HepG2 (cell line): ENCODE measurements around the gene PIANP. TPM values are rescaled to one million over a fixed set of nuclear protein-coding genes. Genes with fewer than 3 reads are reported as not detected.

Experiments
- ATRX ChIP-seq: sonication (generic); formaldehyde crosslinking; IDR thresholded peaks from 2 replicates; pipeline ENCODE4 v1.4.0; 2020; ENCODE audit warnings: missing genetic modification reagents, borderline replicate concordance
- HDAC1 ChIP-seq: sonication (generic); formaldehyde crosslinking; IDR thresholded peaks from 2 replicates; pipeline ENCODE4 v1.5.1; 2020; ENCODE audit warnings: mild to moderate bottlenecking, missing genetic modification reagents
- NFKBIZ ChIP-seq: IDR thresholded peaks from 2 replicates; pipeline ENCODE4 v1.6.1; 2018; ENCODE audit warnings: missing genetic modification reagents, missing compliant biosample characterization
- NFYB ChIP-seq: sonication (generic); formaldehyde crosslinking; IDR thresholded peaks from 2 replicates; pipeline ENCODE4 v1.4.0; 2020; ENCODE audit warnings: missing genetic modification reagents
- PRDM10 ChIP-seq: sonication (generic); formaldehyde crosslinking; IDR thresholded peaks from 2 replicates; pipeline ENCODE4 v1.4.0; 2020; ENCODE audit warnings: low read depth, missing genetic modification reagents
- RBFOX2 ChIP-seq: fragments of 200-400 bp; formaldehyde crosslinking; IDR thresholded peaks from 2 replicates; pipeline ENCODE4 v1.6.1; 2017; ENCODE audit warnings: low read depth, mild to moderate bottlenecking, low read length
- REL ChIP-seq: sonication (generic); formaldehyde crosslinking; conservative IDR thresholded peaks from 2 replicates; pipeline ENCODE4 v1.8.0; 2022; ENCODE audit warnings: mild to moderate bottlenecking, missing genetic modification reagents, moderate library complexity
- SMARCE1 ChIP-seq: fragments of 450-650 bp; IDR thresholded peaks from 2 replicates; pipeline ENCODE4 v1.6.1; 2017; ENCODE audit warnings: borderline replicate concordance
- YEATS2 ChIP-seq: sonication (generic); formaldehyde crosslinking; IDR thresholded peaks from 2 replicates; pipeline ENCODE4 v1.4.0; 2020; ENCODE audit warnings: missing genetic modification reagents, borderline replicate concordance
- ZC3H13 ChIP-seq: sonication (generic); formaldehyde crosslinking; IDR thresholded peaks from 2 replicates; pipeline ENCODE4 v1.8.1; 2023; ENCODE audit warnings: mild to moderate bottlenecking, missing genetic modification reagents, moderate library complexity
- ZFP36L1 ChIP-seq: sonication (generic); formaldehyde crosslinking; IDR thresholded peaks from 2 replicates; pipeline ENCODE4 v1.8.0; 2022; ENCODE audit warnings: mild to moderate bottlenecking, missing genetic modification reagents, moderate library complexity
- polyA plus RNA-seq, 8 experiments: library from polyadenylated mRNA; depleted of rRNA in 3 of 8; stranded (reverse) in 7 of 8; unstranded in 1 of 8; fragments of >200 nt; fragmentation: Illumina TruSeq in 4 of 8; extraction: Trizol in 4 of 8; gene quantifications; 2 replicates each; pipeline versions ENCODE4 v1.2.1 to v1.2.3, GENCODE V29; 2011 to 2016; ENCODE audit warnings: low read depth in 4 of 8, missing spikeins in 1 of 8, mixed read lengths in 1 of 8; ENCODE audit not compliant: insufficient read depth in 1 of 8
- total RNA-seq, 5 experiments: library from RNA; depleted of rRNA; stranded (reverse); fragments of >200 nt; fragmentation: Illumina TruSeq; extraction: Trizol; gene quantifications; 2 replicates each; pipeline ENCODE4 v1.2.3, GENCODE V29; 2016; ENCODE audit warnings: low read depth in 1 of 5
- TF ChIP-seq, protein P1 (sequence below): sonication (generic); formaldehyde crosslinking; IDR thresholded peaks from 2 replicates; pipeline ENCODE4 v1.4.0; 2020; ENCODE audit warnings: missing genetic modification reagents, borderline replicate concordance
- TF ChIP-seq, protein P2 (sequence below): sonication (generic); formaldehyde crosslinking; IDR thresholded peaks from 2 replicates; pipeline ENCODE4 v1.5.0; 2020; ENCODE audit warnings: mild to moderate bottlenecking, missing genetic modification reagents, borderline replicate concordance

The PIANP gene
- total and polyA plus RNA-seq, 2 of the 13 experiments (the other 11 are each of a cell fraction or from before 2014, with no cell fraction given) = not detected

DNA sequence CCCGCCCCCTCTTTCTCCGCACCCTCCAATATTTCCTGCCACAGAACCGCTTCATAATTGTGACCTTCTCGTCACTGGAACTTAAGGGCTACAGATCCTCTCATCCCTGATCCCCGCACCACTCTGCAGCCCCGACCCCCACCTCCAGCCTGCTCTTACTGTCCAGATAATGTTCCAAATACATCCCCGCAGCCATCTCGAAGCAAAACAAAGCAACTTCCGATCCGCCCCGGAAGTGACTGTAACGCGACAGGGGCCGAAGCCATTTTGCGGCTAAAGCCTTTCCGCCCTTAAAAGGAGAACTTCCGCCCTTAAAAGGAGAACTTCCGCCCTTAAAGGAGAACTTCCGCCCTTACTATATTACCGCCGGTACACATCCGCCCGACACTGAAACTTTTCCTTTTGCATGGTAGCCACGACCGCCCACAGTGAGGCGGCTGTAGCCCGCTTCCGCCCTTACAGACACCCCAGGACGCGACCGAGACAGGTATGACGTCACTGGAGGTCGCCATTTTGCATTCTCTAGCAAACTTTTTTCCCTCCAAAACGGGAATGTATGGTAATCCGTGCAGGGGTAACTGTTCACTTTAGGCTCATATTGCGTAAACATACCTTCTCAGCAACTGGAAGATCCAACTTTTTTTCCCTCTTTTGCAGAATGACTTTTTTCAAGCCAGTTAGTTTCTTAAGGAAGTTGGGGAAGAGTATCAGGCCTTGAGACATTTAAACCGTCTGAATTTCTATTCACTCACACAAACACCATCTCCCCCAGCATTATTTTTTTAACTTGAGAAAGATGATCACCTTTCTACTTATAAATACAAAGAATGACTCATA, 37.5 kb downstream of the PIANP start, which contains the start of gene ING4 (continued):
- TF ChIP-seq, protein P1, sequence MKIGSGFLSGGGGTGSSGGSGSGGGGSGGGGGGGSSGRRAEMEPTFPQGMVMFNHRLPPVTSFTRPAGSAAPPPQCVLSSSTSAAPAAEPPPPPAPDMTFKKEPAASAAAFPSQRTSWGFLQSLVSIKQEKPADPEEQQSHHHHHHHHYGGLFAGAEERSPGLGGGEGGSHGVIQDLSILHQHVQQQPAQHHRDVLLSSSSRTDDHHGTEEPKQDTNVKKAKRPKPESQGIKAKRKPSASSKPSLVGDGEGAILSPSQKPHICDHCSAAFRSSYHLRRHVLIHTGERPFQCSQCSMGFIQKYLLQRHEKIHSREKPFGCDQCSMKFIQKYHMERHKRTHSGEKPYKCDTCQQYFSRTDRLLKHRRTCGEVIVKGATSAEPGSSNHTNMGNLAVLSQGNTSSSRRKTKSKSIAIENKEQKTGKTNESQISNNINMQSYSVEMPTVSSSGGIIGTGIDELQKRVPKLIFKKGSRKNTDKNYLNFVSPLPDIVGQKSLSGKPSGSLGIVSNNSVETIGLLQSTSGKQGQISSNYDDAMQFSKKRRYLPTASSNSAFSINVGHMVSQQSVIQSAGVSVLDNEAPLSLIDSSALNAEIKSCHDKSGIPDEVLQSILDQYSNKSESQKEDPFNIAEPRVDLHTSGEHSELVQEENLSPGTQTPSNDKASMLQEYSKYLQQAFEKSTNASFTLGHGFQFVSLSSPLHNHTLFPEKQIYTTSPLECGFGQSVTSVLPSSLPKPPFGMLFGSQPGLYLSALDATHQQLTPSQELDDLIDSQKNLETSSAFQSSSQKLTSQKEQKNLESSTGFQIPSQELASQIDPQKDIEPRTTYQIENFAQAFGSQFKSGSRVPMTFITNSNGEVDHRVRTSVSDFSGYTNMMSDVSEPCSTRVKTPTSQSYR (CRISPR knock-in tag) = peak; percentile 4; the same call in 1 of the 2 replicates
- TF ChIP-seq YEATS2 (CRISPR knock-in tag) = peak; percentile 91
- peak; percentile 87 for TF ChIP-seq HDAC1 (CRISPR knock-in tag)
- TF ChIP-seq RBFOX2 = peak; percentile 62
- TF ChIP-seq ATRX (CRISPR knock-in tag) = no peak
- peak; percentile 54; the same call in 1 of the 2 replicates for TF ChIP-seq PRDM10 (CRISPR knock-in tag)
- TF ChIP-seq ZFP36L1 (CRISPR knock-in tag) = 0 out of 2 replicates have a peak, but pooled peaks have one; percentile 18
- peak; percentile 69; the same call in 1 of the 2 replicates for TF ChIP-seq ZC3H13
- TF ChIP-seq, protein P2, sequence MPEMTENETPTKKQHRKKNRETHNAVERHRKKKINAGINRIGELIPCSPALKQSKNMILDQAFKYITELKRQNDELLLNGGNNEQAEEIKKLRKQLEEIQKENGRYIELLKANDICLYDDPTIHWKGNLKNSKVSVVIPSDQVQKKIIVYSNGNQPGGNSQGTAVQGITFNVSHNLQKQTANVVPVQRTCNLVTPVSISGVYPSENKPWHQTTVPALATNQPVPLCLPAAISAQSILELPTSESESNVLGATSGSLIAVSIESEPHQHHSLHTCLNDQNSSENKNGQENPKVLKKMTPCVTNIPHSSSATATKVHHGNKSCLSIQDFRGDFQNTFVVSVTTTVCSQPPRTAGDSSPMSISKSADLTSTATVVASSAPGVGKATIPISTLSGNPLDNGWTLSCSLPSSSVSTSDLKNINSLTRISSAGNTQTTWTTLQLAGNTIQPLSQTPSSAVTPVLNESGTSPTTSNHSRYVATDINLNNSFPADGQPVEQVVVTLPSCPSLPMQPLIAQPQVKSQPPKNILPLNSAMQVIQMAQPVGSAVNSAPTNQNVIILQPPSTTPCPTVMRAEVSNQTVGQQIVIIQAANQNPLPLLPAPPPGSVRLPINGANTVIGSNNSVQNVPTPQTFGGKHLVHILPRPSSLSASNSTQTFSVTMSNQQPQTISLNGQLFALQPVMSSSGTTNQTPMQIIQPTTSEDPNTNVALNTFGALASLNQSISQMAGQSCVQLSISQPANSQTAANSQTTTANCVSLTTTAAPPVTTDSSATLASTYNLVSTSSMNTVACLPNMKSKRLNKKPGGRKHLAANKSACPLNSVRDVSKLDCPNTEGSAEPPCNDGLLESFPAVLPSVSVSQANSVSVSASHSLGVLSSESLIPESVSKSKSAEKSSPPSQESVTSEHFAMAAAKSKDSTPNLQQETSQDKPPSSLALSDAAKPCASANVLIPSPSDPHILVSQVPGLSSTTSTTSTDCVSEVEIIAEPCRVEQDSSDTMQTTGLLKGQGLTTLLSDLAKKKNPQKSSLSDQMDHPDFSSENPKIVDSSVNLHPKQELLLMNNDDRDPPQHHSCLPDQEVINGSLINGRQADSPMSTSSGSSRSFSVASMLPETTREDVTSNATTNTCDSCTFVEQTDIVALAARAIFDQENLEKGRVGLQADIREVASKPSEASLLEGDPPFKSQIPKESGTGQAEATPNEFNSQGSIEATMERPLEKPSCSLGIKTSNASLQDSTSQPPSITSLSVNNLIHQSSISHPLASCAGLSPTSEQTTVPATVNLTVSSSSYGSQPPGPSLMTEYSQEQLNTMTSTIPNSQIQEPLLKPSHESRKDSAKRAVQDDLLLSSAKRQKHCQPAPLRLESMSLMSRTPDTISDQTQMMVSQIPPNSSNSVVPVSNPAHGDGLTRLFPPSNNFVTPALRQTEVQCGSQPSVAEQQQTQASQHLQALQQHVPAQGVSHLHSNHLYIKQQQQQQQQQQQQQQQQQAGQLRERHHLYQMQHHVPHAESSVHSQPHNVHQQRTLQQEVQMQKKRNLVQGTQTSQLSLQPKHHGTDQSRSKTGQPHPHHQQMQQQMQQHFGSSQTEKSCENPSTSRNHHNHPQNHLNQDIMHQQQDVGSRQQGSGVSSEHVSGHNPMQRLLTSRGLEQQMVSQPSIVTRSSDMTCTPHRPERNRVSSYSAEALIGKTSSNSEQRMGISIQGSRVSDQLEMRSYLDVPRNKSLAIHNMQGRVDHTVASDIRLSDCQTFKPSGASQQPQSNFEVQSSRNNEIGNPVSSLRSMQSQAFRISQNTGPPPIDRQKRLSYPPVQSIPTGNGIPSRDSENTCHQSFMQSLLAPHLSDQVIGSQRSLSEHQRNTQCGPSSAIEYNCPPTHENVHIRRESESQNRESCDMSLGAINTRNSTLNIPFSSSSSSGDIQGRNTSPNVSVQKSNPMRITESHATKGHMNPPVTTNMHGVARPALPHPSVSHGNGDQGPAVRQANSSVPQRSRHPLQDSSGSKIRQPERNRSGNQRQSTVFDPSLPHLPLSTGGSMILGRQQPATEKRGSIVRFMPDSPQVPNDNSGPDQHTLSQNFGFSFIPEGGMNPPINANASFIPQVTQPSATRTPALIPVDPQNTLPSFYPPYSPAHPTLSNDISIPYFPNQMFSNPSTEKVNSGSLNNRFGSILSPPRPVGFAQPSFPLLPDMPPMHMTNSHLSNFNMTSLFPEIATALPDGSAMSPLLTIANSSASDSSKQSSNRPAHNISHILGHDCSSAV (CRISPR knock-in tag) = no peak
- TF ChIP-seq REL (CRISPR knock-in tag) = peak; percentile 74; the same call in 1 of the 2 replicates
- peak; percentile 52 for TF ChIP-seq NFYB
- no peak for TF ChIP-seq SMARCE1
- TF ChIP-seq NFKBIZ (CRISPR knock-in tag) = no peak; the same call in 1 of the 2 replicates
